ENCODE measurements around the gene CAPN13.

- no peak for TF ChIP-seq CTCF (IDR thresholded peaks at IDR 0.05; ENCODE audit: low read depth, low read length, poor library complexity, severe bottlenecking)
- TF ChIP-seq EZH2phosphoT487 (IDR thresholded peaks at IDR 0.05; ENCODE audit: borderline replicate concordance, low read length) = no peak
Measured at GRCh38 chr2:30738141-30738911, 68.9 kb downstream of the CAPN13 start.
